NCI-H1092 (cell line): Measurements from ENCODE around the gene BPTF.
"Not testable (repeated sequence)": the region's sequence is repeated elsewhere in the genome, so short reads cannot be mapped to it uniquely, and the experiment has no call there.

Experiments used
- DNase-seq: peaks from one replicate; lab custom pipeline; 2025; lab: John Stamatoyannopoulos, UW

The BPTF gene

DNA sequence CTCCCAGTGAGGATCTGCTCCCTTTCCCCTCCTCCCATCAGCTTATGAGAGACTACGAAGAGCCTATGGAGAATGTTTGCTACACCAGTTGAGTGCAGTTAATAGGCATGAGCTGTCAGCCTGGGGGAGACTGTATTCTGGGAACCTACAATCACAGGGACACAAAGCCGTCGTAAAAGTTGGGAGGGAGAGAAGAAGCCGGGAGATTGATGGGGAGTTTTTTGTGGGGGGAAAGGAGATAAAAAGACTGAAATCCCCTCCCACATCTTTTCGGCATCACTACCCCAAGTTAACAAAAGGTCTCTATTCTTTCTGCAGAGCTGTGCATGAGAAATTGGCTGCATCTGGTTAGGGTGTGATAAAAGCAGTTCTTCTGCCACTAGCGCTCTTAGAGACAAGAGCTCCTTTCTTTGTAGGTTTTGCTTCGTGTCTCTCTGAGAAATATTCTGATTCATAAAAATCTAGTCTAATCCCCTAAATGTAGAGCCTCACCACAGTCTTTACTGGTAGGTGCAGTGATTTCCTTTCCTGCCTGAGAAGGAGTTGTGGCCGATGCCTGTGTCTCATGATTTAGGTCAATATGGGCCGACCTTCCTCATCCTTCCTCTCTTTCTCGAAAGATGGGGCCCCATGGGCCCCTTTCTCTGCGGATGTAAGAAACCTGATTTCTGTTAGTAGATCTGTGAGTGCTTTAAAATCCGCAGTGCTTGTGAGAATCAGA is 77.4 kb downstream of the BPTF start:
- DNase-seq, result no peak

GRCh38 chr17:67905298-67905697 is 80.0 kb downstream of the BPTF start:
- not testable (repeated sequence) for DNase-seq

DNA sequence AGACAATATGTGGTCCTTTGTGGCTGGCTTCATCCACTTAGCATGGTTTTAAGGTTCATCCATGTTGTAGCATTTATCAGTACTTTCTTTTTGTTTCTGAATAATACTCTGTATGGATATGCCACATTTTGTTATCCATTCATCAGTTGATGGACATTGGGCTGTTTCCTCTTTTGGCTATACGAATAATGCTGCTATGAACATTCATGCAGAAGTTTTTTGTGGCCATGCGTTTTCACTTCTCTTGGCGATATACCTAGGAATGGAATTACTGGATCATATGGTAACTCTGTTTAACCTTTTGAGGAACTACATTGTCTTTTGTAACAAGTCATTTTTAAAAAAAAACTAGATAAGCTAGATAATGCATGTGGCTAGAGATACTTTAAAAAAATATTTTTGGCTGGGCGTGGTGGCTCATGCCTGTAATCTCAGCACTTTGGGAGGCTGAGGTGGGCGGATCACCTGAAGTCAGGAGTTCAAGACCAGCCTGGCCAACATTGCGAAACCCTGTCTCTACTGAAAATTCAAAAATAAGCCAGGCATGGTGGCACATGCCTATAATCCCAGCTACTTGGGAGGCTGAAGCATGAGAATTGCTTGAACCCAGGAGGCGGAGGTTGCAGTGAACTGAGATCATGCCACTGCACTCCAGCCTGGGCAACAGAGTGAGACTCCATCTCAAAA is 85.0 kb downstream of the BPTF start:
- DNase-seq, result not testable (repeated sequence)

DNA sequence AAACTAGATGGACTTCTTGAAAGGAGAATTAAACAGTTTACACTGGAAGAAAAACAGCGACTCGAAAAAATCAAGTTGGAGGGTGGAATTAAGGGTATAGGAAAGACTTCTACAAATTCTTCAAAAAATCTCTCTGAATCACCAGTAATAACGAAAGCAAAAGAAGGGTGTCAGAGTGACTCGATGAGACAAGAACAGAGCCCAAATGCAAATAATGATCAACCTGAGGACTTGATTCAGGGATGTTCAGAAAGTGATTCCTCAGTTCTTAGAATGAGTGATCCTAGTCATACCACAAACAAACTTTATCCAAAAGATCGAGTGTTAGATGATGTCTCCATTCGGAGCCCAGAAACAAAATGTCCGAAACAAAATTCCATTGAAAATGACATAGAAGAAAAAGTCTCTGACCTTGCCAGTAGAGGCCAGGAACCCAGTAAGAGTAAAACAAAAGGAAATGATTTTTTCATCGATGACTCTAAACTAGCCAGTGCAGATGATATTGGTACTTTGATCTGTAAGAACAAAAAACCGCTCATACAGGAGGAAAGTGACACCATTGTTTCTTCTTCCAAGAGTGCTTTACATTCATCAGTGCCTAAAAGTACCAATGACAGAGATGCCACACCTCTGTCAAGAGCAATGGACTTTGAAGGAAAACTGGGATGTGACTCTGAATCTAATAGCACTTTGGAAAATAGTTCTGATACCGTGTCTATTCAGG is 85.9 kb downstream of the BPTF start:
- no peak for DNase-seq

GRCh38 chr17:67912088-67912487 is 86.8 kb downstream of the BPTF start:
- no peak for DNase-seq

DNA sequence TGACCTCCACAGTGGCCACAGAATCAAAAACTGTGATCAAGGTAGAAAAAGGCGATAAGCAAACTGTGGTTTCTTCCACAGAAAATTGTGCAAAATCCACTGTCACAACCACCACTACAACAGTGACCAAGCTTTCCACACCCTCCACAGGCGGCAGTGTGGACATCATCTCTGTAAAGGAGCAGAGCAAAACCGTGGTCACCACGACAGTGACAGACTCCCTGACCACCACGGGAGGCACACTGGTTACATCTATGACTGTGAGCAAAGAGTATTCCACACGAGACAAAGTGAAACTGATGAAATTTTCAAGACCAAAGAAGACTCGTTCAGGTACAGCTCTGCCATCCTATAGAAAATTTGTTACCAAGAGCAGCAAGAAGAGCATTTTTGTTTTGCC is 87.4 kb downstream of the BPTF start:
- no peak for DNase-seq

- DNase-seq, result no peak
These were observed 94.9 kb downstream of the BPTF start for GRCh38 chr17:67920212-67920611.

DNA sequence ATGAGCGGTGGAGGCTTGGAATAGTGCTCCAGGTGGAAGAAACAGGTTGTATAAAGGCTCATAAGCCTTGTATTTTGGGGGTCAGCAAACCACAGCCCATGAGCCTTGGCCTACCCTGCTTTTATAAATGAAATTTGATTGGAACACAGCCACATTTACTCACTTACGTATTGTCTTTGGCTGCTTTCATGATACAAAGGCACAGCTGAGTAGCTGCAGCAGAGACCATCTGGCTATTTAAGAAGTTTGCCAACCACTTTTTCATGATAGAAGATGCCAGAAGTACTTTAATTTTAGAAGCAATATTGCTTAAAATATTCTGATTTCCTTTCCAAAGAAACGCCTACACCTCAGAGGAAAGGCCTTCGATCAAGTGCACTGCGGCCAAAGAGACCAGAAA is 97.2 kb downstream of the BPTF start:
- no peak for DNase-seq

- not testable (repeated sequence) for DNase-seq
These were observed 103.5 kb downstream of the BPTF start for GRCh38 chr17:67928842-67929241.

GRCh38 chr17:67931227-67931626 is 105.9 kb downstream of the BPTF start:
- no peak for DNase-seq

DNA sequence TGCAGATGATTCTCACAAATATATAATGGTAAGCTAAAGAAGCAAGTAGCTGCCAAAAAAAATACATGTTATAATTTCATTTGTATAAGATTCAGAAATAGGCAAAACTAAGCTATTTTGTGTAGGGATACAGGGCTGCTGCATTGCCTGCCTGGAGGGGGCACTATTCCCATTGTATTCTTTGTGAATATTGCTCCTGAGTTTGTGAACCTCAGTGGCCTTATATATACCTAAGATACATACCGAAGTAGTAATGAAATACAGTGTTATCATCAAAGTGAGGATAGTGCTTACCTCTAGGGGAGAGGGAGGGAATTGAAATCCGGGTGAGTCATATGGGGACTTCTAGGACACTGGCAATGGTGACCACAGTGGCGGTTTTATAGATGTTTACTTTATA is 117.5 kb downstream of the BPTF start:
- no peak for DNase-seq

DNA sequence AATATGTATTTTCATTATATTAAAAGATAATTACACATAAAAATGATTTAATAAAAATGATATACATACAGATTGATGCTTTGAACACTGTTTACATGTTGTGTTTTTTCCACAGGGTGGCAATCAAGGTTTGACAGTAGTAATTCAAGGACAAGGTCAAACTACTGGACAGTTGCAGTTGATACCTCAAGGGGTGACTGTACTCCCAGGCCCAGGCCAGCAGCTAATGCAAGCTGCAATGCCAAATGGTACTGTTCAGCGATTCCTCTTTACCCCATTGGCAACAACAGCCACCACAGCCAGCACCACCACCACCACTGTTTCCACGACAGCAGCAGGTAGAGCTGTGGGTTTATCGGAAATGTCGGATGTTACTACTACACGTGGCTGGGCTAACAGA is 118.7 kb downstream of the BPTF start:
- DNase-seq, result no peak

DNA sequence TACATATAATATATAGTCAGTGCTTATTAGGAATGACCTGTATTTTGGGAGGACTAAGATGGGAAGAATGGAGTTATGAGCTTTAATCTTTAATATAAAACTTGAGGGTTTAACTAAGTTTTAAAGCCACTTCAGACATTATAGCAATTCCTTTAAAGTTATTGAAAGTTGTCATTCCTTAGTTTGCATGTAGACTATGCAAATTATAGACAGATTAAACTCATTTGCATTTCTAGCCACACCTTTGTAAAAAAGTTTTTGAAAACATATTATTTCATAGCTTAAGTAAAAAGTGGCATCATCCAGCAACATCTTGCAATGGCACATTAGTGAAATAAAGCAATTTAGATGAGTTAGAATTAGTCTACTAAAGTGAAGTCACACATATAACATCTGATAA is 121.2 kb downstream of the BPTF start:
- DNase-seq, result no peak

DNA sequence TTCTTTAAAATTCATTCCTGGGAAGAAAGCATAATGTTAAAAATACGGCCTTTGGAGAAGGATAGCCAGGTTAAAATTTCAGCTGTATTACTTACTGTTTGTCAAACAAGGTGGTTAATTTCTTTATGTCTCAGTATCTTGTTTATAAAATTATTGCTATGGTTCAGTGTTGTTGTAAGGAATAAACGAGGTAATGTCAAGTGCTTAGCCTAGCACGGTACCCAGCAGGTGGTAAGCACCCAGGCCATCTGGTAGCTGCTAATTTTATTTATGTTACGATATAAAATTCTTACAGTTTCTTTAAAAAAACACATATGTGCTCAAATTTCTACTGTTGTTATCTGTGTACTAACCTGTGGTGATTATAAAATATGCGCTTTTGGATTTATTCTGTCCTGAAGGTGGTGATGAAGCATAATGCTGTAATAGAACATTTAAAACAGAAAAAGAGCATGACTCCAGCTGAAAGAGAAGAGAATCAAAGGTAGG is 122.1 kb downstream of the BPTF start:
- no peak for DNase-seq

- no peak for DNase-seq
These were observed 125.6 kb downstream of the BPTF start for GRCh38 chr17:67950945-67951344.

DNA sequence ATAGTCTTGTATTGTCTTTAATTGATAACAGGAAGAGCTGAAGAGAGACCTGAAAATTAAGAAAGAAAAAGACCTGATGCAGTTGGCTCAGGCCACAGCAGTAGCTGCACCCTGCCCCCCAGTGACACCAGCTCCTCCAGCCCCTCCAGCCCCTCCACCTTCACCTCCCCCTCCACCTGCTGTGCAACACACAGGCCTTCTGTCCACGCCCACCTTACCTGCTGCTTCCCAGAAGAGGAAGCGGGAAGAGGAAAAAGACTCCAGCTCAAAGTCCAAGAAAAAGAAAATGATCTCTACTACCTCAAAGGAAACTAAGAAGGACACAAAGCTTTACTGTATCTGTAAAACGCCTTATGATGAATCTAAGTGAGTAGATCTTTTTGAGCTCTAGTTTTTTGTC is 134.2 kb downstream of the BPTF start:
- no peak for DNase-seq

- DNase-seq, result not testable (repeated sequence)
These were observed 135.0 kb downstream of the BPTF start for GRCh38 chr17:67960276-67960675.

- DNase-seq, result not testable (repeated sequence)
These were observed 136.9 kb downstream of the BPTF start for GRCh38 chr17:67962156-67962555.

DNA sequence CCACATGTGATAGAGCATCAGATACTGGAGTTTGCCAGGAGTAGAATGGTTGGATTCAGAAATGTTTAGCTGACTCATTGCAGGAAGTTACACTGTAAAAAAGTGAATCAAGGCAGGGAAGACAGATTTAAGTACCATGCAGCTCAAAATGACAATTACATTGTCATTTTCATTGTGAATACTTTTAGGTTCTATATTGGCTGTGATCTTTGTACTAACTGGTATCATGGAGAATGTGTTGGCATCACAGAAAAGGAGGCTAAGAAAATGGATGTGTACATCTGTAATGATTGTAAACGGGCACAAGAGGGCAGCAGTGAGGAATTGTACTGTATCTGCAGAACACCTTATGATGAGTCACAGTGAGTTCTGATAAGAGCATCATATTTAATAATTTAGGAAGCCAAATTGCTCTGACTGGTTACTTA is 137.9 kb downstream of the BPTF start:
- peak; percentile 69 for DNase-seq

DNA sequence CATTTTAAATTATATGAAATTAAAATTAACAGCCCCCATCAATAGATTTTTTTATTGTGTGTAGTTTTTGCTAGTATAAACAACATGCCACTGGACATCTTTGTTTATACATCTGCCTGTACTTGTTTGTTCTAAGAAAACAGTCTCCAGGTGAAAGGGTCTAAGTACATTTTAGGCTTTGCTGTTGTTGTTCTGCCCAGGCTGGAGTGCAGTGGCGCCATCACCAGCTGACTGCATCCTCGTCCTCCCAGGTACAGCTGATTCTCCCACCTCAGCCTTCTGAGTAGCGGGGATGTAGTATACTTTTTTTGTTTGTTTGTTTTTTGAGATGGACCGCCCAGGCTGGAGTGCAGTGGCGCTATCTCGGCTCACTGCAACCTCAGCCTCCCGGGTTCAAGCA is 145.5 kb downstream of the BPTF start:
- no peak for DNase-seq

DNA sequence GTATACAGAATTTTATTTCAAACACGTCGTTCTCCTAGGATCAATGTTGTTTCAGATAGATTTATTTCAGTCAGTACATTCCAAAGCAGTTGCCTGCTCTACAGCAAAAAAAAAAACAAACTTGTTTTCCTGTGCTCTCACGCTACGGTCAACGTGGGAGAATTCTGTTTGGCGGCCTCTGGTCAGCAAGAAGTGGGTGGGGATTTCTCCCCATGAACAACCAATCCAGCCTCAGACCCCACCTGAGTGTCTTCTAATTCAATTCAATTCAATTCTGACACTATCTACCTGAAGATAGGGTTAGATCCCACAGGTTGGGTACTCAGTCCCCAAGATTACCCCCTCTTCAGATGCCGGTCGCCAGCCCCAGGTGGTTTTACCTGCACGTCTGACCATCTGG is 148.9 kb downstream of the BPTF start:
- no peak for DNase-seq

- DNase-seq, result no peak
These were observed 149.3 kb downstream of the BPTF start for GRCh38 chr17:67974598-67975066.

GRCh38 chr17:67976306-67976705 is 151.0 kb downstream of the BPTF start:
- DNase-seq, result not testable (repeated sequence)
